Nephron (organoid): ENCODE results near the gene KRT83.

Source experiments
- H3K27ac Mint-ChIP-seq, 3 experiments: 2 replicates each; pipeline ENCODE4 v1.8.0; 2020; ENCODE audit warnings: mixed read lengths in 3 of 3, mild to moderate bottlenecking in 2 of 3, moderate library complexity in 1 of 3
- H3K27me3 Mint-ChIP-seq: 2 replicates; pipeline ENCODE4 v1.8.0; 2021; ENCODE audit warnings: low read depth, mild to moderate bottlenecking, moderate library complexity, mixed read lengths
- H3K36me3 Mint-ChIP-seq: 2 replicates; pipeline ENCODE4 v1.8.0; 2020; ENCODE audit warnings: low read depth, mixed read lengths
- H3K4me1 Mint-ChIP-seq: 2 replicates; pipeline ENCODE4 v1.8.0; 2020; ENCODE audit warnings: mixed read lengths
- H3K4me3 Mint-ChIP-seq, 3 experiments: 2 replicates each; pipeline ENCODE4 v1.8.0; 2020; ENCODE audit warnings: mild to moderate bottlenecking in 3 of 3, mixed read lengths in 3 of 3, moderate library complexity in 2 of 3
- H3K9me3 Mint-ChIP-seq: 2 replicates; pipeline ENCODE4 v1.8.0; 2020; ENCODE audit warnings: mixed read lengths
- CTCF ChIP-seq, 3 experiments: fragments of 200-600 bp; sonication (generic); IDR thresholded peaks; one replicate each; pipeline ENCODE4 v1.5.0; 2021; ENCODE audit warnings: antibody characterized with exemption in 3 of 3; ENCODE audit not compliant: unreplicated experiment in 3 of 3

KRT83 gene

GRCh38 chr12:52320784-52321400 lies at the start of gene KRT83:
TSS of gene KRT83 (minus strand) at chr12:52321398. CDS start at chr12:52321335, 63 bp downstream.
- no peaks in the 10 kb centered on the region for H3K9me3 Mint-ChIP-seq
- peaks cover 58% of the 10 kb centered on the region for H3K27me3 Mint-ChIP-seq
- no peak within 1 kb of the TSS for H3K27ac Mint-ChIP-seq
- H3K36me3 Mint-ChIP-seq: no peaks in the 10 kb centered on the region
- no peak for TF ChIP-seq CTCF (IDR thresholded peaks at IDR 0.05; ENCODE audit: unreplicated experiment in 3 of 3)
- H3K4me3 Mint-ChIP-seq: no peak within 1 kb of the TSS
- no peaks in the 10 kb centered on the region for H3K4me1 Mint-ChIP-seq

DNA sequence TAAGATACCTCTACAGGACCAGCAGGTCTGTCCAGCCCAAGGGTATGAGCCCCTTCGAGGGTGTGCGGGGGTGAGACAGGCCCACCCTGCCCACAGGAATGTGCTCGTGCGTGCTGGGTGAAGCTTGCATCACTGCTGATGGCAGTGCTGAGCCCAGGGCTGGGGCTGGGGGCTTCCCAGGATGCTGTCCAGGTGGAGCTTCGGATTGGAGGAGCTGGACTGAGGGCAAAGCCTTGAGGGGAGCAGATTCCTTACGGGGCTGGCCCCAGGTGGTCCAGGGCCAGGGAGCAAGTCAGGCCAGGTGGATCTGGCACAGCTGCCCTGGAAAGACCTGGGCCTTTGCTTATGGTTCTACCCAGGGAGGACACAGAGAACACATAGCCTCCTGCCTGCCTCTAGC lies 48.6 kb upstream of the KRT83 start:
- H3K36me3 Mint-ChIP-seq: no peaks in the 10 kb centered on the region
- peaks cover 34% of the 10 kb centered on the region for H3K4me1 Mint-ChIP-seq
- no peak overlapping the region for H3K4me3 Mint-ChIP-seq
- peaks cover 26% of the 10 kb centered on the region for H3K27me3 Mint-ChIP-seq
- peaks cover 4% of the 10 kb centered on the region for H3K9me3 Mint-ChIP-seq
- H3K27ac Mint-ChIP-seq: no peak overlapping the region
- TF ChIP-seq CTCF (IDR thresholded peaks at IDR 0.05; ENCODE audit: unreplicated experiment in 3 of 3): no peak

- no peak overlapping the region for H3K4me3 Mint-ChIP-seq
- H3K36me3 Mint-ChIP-seq: no peaks in the 10 kb centered on the region
- no peak for TF ChIP-seq CTCF (IDR thresholded peaks at IDR 0.05; ENCODE audit: unreplicated experiment in 3 of 3)
- H3K27me3 Mint-ChIP-seq: peaks cover 31% of the 10 kb centered on the region
- peaks cover 34% of the 10 kb centered on the region for H3K4me1 Mint-ChIP-seq
- H3K27ac Mint-ChIP-seq: no peak overlapping the region
- H3K9me3 Mint-ChIP-seq: peaks cover 4% of the 10 kb centered on the region
Measured at GRCh38 chr12:52369211-52369610, 48.0 kb upstream of the KRT83 start.

DNA sequence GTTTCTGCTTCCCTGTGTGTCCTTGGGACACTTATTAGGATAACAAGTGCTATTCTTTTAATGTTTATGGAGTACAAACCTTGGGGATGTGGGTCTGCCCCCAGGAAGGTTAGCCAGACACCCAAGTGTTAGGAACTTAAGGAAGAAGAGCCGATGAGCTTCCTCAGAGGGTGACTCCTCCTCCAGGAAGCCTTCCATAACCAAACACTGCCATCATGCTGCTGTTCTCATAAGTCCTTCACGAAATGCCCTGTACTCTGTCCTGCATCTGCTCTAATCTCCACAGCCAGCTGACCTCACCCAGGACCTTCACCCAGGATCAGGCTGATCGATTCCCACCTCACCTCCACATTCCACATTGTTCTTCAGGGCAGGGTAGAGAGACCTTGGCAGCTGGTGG lies 47.3 kb upstream of the KRT83 start:
- Mint-ChIP-seq H3K27ac (no peak overlapping the region), H3K36me3 (no peaks in the 10 kb centered on the region), H3K4me1 (peaks cover 34% of the 10 kb centered on the region), H3K27me3 (peaks cover 32% of the 10 kb centered on the region), H3K4me3 (no peak overlapping the region), H3K9me3 (peaks cover 4% of the 10 kb centered on the region)
- TF ChIP-seq CTCF (IDR thresholded peaks at IDR 0.05; ENCODE audit: unreplicated experiment in 3 of 3): no peak

- peaks cover 35% of the 10 kb centered on the region for H3K27me3 Mint-ChIP-seq
- H3K4me1 Mint-ChIP-seq: peaks cover 34% of the 10 kb centered on the region
- H3K36me3 Mint-ChIP-seq: no peaks in the 10 kb centered on the region
- H3K27ac Mint-ChIP-seq: no peak overlapping the region
- H3K4me3 Mint-ChIP-seq: no peak overlapping the region
- H3K9me3 Mint-ChIP-seq: peaks cover 3% of the 10 kb centered on the region
- no peak for TF ChIP-seq CTCF (IDR thresholded peaks at IDR 0.05; ENCODE audit: unreplicated experiment in 3 of 3)
Measured at GRCh38 chr12:52367876-52368275, 46.7 kb upstream of the KRT83 start.

DNA sequence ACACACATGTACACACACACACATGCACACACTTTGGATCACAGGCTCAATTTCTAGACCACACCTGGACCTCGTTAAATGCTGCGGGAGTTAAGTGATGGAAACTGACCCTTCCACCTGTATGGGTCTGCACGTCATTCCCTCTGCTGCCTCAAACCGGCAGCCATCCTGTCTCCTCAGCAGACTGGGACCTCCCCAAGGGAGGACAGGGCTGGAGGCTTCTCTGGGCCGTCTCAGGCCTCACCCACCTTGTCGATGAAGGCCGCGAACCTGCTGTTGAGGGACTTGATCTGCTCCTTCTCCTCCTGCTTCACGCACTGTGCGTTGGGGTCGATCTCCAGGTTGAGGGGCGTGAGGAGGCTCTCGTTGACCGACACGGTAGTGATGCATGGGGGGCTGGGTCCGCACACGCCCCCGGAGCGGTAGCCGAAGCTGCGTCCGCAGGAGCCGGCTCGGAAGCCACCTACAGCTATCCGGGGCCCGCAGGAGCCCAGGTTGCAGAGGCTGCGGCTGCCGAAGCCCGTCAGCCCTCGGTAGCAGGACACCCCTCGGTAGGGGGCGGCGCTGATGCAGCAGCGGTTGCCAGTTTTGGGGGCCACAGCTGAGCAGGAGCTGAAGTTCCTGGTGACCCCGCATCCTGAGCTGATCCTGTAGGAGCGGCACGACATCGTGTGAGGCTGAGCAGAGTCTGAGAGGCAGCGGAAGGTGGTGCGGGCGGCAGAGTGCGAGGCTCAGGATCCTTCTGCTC lies 45.7 kb upstream of the KRT83 start, which contains the start of gene KRT85:
KRT85 (minus strand) TSS at position 744 of the 748 bp plus-strand sequence; CDS start at position 668, 76 bp downstream.
- Mint-ChIP-seq H3K9me3 (no peaks in the 10 kb centered on the region), H3K36me3 (no peaks in the 10 kb centered on the region), H3K27ac (no peak within 1 kb of the TSS), H3K4me1 (peaks cover 26% of the 10 kb centered on the region), H3K27me3 (peaks cover 37% of the 10 kb centered on the region), H3K4me3 (no peak within 1 kb of the TSS)
- TF ChIP-seq CTCF (IDR thresholded peaks at IDR 0.05; ENCODE audit: unreplicated experiment in 3 of 3): no peak
